GM18868 (cell line): ENCODE data around the gene CIDEC.

Experiments
- ATAC-seq: cut with Tn5 transposase; IDR thresholded peaks from one replicate; pipeline ENCODE4 v1.9.1; 2021; ENCODE audit warnings: mild to moderate bottlenecking, moderate library complexity; ENCODE audit not compliant: unreplicated experiment

Gene CIDEC

GRCh38 chr3:9817436-9817835 lies 62.6 kb downstream of the CIDEC start:
- no peak for ATAC-seq
